Measurements from ENCODE around the gene CEP104. TPM values are rescaled to one million over a fixed set of nuclear protein-coding genes. Genes with fewer than 3 reads are reported as not detected.

CEP104 gene
- total and polyA plus RNA-seq, 5 experiments from 2014 or later = 13.1 to 59.0 (median 19.4) TPM

DNA sequence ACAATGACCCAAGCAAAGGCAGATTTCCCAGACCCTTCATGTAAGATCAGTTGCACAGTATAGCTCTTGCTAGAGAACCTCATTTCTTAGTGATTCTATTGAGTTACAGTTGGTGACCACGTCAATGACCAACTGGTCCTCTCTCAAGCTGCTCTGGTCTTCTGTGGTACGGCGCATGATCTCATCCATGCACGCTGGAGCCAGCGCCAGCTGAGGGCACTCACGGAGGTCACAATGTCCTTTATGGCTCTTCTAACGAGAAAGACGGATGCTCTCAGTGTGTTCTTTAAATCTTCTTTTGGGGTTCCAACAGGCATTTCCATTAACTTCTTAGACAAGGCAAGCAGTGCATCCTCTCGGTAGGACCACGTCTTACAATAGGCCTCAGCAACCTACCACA, 22.3 kb downstream of the CEP104 start:
- H3K27me3 Mint-ChIP-seq = no peaks in the 10 kb centered on the region
- H3K36me3 Mint-ChIP-seq = peaks cover 19 to 91% (median 49%) of the 10 kb centered on the region in 3 donors
- ATAC-seq (no peak), DNase-seq (no peak)
- H3K4me3 Mint-ChIP-seq = no peak overlapping the region
- peaks cover 0 to 10% (median 0%) of the 10 kb centered on the region in 9 donors for H3K9me3 Mint-ChIP-seq
- H3K27ac Mint-ChIP-seq = peak overlapping the region in 1 of 10 donors; percentile 34
- H3K4me1 Mint-ChIP-seq = no peaks in the 10 kb centered on the region
- POLR2A ChIA-PET = no interaction called here

DNA sequence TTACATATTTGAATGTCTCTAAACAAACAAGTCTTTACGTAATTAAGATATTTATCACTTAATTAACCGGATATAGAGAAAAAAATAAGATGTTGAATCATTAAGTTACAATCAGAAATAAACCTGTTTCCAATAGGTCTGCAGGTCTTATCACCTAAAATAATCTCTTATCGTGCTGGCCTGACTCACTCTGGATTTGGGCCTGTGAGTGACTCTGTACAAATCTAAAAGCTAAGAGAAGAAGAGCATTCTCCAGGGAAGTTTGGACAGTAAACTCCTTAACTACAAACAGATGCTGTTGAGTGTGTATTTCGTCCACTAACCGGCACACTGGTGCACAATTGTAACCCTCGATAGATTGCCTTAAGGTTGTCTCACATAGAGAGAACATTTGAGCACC, 25.3 kb downstream of the CEP104 start:
- no peak for DNase-seq
- H3K27ac Mint-ChIP-seq = no peak overlapping the region
- no peaks in the 10 kb centered on the region for H3K9me3 Mint-ChIP-seq
- H3K4me3 Mint-ChIP-seq = no peak overlapping the region
- POLR2A ChIA-PET = no interaction called here
- no peaks in the 10 kb centered on the region for H3K4me1 Mint-ChIP-seq
- ATAC-seq = no peak
- no peaks in the 10 kb centered on the region for H3K27me3 Mint-ChIP-seq
- peaks cover 5 to 87% (median 27%) of the 10 kb centered on the region in 3 donors for H3K36me3 Mint-ChIP-seq

DNA sequence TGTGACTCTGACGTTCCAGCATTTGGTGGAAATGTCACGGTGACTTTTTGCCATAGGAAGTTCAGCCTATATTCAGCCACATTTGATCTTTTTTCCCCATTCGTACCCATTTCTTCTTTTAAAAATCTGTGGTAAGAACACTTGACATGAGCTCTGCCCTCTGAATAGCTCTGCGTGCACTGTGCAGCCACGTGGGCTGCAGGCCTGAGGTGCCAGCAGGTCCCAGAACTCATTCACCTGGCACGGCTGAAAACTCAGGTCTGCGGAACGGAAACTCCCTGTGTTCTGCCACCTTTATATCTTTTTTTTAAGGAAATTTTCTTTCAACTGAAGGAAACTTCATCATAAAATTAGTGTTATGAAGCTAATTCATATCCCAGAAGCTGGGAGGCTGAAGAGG, 28.6 kb downstream of the CEP104 start:
- H3K4me1 Mint-ChIP-seq = no peaks in the 10 kb centered on the region
- ATAC-seq = no peak
- H3K27me3 Mint-ChIP-seq = no peaks in the 10 kb centered on the region
- H3K4me3 Mint-ChIP-seq = no peak overlapping the region
- no peak overlapping the region for H3K27ac Mint-ChIP-seq
- peaks cover 0 to 1% (median 0%) of the 10 kb centered on the region in 9 donors for H3K9me3 Mint-ChIP-seq
- peaks cover 5 to 86% (median 21%) of the 10 kb centered on the region in 3 donors for H3K36me3 Mint-ChIP-seq
- POLR2A ChIA-PET = no interaction called here
- DNase-seq = no peak

DNA sequence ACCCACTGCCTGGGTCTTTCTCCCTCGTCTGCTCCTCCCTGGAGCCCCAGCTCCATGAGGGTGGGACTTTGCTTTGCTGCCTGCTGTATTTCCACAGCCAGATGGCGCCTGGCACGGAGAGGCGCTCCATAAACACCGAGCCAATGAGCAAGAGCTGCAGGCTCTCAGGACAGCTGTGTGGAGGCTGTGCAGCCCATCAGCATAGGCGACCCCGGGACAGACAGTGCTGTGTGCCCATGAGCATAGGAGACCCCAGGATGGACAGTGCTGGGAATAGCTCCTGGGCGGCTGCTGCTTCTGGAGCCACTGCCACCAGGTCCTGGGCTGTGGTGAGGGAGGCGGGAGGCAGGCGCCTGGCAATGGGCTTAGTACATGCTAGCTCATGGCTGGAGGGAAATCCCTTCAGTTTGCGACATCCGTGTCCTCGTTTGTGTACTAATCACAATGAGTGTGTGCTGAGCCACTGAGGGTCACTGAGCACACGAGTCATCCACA, 29.2 kb downstream of the CEP104 start:
- no peak for ATAC-seq
- Mint-ChIP-seq H3K27me3 (no peaks in the 10 kb centered on the region), H3K9me3 (peaks cover 0 to 1% (median 0%) of the 10 kb centered on the region in 9 donors), H3K4me3 (no peak overlapping the region), H3K36me3 (peaks cover 5 to 87% (median 21%) of the 10 kb centered on the region in 3 donors), H3K27ac (no peak overlapping the region), H3K4me1 (no peaks in the 10 kb centered on the region)
- POLR2A ChIA-PET = no interaction called here
- no peak for DNase-seq

DNA sequence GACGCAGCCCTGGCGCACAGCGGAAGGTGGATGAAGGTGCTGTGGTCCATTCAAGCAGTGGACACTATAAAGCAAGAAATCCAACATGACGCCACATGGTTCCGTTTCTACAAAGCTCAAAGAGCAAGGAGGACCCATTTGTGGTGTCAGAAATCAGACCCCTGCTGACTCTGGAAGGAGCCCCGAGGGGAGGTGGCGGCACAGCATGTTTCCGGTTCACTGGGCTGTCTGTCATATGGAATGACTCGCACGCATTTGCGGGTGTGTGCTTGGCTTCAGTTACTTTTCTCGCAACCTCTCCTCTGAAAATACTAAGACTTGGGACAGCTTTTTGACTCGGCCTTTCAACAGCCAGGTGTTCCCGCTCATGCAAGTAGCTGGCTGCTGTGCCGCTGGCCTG, 31.7 kb downstream of the CEP104 start:
- no peak overlapping the region for H3K27ac Mint-ChIP-seq
- H3K4me1 Mint-ChIP-seq = no peaks in the 10 kb centered on the region
- ATAC-seq = no peak
- DNase-seq = no peak
- POLR2A ChIA-PET = no interaction called here
- peaks cover 0 to 85% (median 16%) of the 10 kb centered on the region in 3 donors for H3K36me3 Mint-ChIP-seq
- no peaks in the 10 kb centered on the region for H3K27me3 Mint-ChIP-seq
- H3K4me3 Mint-ChIP-seq = no peak overlapping the region
- peaks cover 0 to 1% (median 0%) of the 10 kb centered on the region in 9 donors for H3K9me3 Mint-ChIP-seq

DNA sequence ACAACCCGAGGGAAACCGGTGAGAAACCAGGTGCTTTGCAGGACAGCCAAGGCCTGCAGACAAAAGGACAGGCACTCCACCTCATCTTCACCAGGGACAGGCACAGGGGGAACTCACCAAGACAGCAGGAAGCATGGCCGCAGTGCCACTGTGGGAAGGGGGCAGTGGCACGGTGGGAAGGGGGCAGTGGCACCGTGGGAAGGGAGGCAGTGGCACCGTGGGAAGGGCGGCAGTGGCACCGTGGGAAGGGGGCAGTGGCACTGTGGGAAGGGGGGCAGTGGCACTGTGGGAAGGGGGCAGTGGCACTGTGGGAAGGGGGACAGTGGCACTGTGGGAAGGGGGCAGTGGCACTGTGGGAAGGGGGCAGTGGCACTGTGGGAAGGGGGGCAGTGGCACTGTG, 32.4 kb downstream of the CEP104 start:
- POLR2A ChIA-PET = no interaction called here
- DNase-seq (no peak), ATAC-seq (no peak)
- Mint-ChIP-seq H3K36me3 (peaks cover 0 to 83% (median 13%) of the 10 kb centered on the region in 3 donors), H3K27me3 (no peaks in the 10 kb centered on the region), H3K27ac (no peak overlapping the region), H3K9me3 (peaks cover 0 to 1% (median 0%) of the 10 kb centered on the region in 9 donors), H3K4me3 (no peak overlapping the region), H3K4me1 (no peaks in the 10 kb centered on the region)

DNA sequence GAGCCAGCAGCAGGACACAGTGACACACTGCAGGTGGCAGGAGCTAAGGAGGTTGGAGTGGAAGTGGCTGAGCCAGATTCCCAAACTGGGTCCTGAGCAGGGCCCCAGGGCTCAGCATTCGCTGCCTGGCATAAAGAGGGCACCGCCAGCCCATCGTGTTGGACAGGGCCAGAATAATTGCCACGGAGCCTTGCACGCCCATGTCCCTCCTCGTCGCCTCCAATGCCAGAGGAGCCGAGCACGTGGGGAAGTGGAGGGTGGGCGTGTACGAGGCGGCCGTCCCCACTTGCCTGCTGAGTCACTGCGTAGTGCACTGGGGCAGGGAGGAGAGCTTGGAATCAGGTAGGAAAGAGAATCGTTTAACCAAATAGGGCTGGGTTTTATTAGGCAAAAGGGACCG, 34.6 kb downstream of the CEP104 start:
- POLR2A ChIA-PET = interaction anchor here (0.7 kb wide), 1 partner anchor 36 kb away, joined by 4 read pairs; no protein-coding TSS in a partner anchor
- ATAC-seq = no peak

DNA sequence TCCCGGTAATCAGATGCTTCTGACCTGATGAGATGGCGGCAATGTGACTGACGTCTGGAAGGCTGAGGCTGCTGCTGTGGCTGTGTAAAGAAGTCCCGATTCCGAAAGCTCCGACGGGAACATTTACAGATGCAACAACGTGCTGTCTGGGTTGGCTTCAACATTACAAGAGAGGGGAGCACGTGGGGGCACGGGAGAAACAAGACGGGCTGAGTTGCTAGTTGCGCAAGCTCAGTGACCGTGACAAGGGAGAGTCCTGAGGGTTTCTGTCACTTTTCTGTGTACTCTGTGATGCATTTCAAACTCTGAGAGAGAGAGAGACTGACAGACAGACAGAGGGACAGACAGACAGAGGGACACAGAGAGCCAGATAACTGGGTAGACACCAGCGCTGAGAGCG, 35.1 kb downstream of the CEP104 start:
- H3K27ac Mint-ChIP-seq = no peak overlapping the region
- no peaks in the 10 kb centered on the region for H3K4me1 Mint-ChIP-seq
- peaks cover 0 to 67% (median 14%) of the 10 kb centered on the region in 3 donors for H3K36me3 Mint-ChIP-seq
- peaks cover 0 to 1% (median 0%) of the 10 kb centered on the region in 9 donors for H3K9me3 Mint-ChIP-seq
- no peak overlapping the region for H3K4me3 Mint-ChIP-seq
- no peak for DNase-seq
- H3K27me3 Mint-ChIP-seq = no peaks in the 10 kb centered on the region
- ATAC-seq = no peak
- POLR2A ChIA-PET = interaction anchor here (0.7 kb wide), 1 partner anchor 36 kb away, joined by 4 read pairs; no protein-coding TSS in a partner anchor

More for the DNA sequence above, 34.6 kb downstream of the CEP104 start:
- peak in 1 of 10 donors; percentile 22 for DNase-seq
- peaks cover 0 to 71% (median 14%) of the 10 kb centered on the region in 3 donors for H3K36me3 Mint-ChIP-seq
- H3K4me3 Mint-ChIP-seq = no peak overlapping the region
- H3K27ac Mint-ChIP-seq = no peak overlapping the region
- no peaks in the 10 kb centered on the region for H3K4me1 Mint-ChIP-seq
- H3K27me3 Mint-ChIP-seq = no peaks in the 10 kb centered on the region
- H3K9me3 Mint-ChIP-seq = peaks cover 0 to 1% (median 0%) of the 10 kb centered on the region in 9 donors

DNA sequence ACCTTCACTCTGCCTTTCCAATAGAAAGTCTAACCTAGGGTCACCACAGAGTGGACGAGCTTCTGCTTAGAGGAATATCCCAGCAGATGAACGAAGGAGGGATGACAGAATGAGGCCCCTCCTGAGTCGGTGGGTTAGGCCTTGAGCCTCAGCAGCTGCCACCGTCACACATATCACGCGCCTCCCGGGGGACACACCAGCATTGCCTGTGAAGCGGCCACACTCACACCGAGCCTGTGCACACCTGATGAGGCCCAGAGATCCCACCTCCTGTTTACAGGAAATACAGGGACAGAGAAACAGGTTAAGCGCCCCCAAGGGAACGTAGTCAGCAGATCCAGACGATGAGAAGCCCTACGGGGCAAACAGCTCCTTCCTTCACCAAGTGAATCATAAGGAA, 35.6 kb downstream of the CEP104 start:
- H3K9me3 Mint-ChIP-seq = peaks cover 0 to 1% (median 0%) of the 10 kb centered on the region in 9 donors
- ATAC-seq = no peak
- H3K4me3 Mint-ChIP-seq = no peak overlapping the region
- peak overlapping the region in 1 of 10 donors; percentile 62 for H3K27ac Mint-ChIP-seq
- H3K36me3 Mint-ChIP-seq = peaks cover 0 to 64% (median 14%) of the 10 kb centered on the region in 3 donors
- no peaks in the 10 kb centered on the region for H3K4me1 Mint-ChIP-seq
- POLR2A ChIA-PET = no interaction called here
- no peak for DNase-seq
- no peaks in the 10 kb centered on the region for H3K27me3 Mint-ChIP-seq

DNA sequence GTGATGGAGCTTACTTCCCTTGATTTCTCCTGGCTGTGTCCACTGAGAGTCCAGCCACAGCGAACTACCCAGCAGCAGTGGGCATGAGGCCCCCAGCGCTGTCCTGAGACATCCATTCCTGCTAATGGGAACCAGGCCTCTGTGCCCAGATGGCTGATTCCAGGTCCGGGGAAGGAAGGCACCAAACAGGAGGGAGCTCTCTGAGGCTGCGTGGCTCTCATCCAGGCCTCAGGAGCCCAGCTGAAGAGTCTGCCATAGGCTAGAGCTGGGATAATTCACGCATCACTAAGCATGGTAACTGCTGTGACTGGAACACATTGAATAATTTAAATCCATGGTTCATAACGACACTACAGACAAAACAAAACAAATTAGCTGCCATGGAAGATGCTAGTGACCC, 36.0 kb downstream of the CEP104 start:
- ATAC-seq (no peak), DNase-seq (no peak)
- no peaks in the 10 kb centered on the region for H3K4me1 Mint-ChIP-seq
- POLR2A ChIA-PET = no interaction called here
- peaks cover 0 to 1% (median 0%) of the 10 kb centered on the region in 9 donors for H3K9me3 Mint-ChIP-seq
- no peak overlapping the region for H3K4me3 Mint-ChIP-seq
- no peaks in the 10 kb centered on the region for H3K27me3 Mint-ChIP-seq
- H3K36me3 Mint-ChIP-seq = peaks cover 0 to 63% (median 14%) of the 10 kb centered on the region in 3 donors
- peak overlapping the region in 1 of 10 donors; percentile 62 for H3K27ac Mint-ChIP-seq

DNA sequence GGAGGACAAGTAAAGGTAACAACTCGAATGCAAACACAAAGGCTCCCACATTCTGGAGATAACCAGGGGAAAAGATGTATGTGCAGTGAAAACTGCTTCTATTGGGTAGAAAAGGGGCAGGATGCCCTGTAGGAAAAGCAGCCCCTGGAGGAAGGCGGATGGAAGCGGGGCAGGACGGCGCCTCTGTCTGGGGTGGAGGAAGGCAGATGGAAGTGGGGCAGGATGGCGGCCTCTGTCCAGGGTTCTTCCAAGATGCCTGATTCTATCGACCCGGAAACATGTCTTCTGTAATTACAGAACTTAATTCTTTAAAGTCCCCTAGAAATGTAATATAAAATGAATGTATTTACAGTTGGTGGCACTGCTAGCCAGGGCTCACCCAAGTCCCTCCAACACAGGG, 36.7 kb downstream of the CEP104 start:
- ATAC-seq (no peak), DNase-seq (no peak)
- Mint-ChIP-seq H3K27me3 (no peaks in the 10 kb centered on the region), H3K27ac (no peak overlapping the region), H3K9me3 (peaks cover 0 to 1% (median 0%) of the 10 kb centered on the region in 9 donors), H3K36me3 (peaks cover 0 to 63% (median 13%) of the 10 kb centered on the region in 3 donors), H3K4me3 (no peak overlapping the region), H3K4me1 (no peaks in the 10 kb centered on the region)
- POLR2A ChIA-PET = no interaction called here

DNA sequence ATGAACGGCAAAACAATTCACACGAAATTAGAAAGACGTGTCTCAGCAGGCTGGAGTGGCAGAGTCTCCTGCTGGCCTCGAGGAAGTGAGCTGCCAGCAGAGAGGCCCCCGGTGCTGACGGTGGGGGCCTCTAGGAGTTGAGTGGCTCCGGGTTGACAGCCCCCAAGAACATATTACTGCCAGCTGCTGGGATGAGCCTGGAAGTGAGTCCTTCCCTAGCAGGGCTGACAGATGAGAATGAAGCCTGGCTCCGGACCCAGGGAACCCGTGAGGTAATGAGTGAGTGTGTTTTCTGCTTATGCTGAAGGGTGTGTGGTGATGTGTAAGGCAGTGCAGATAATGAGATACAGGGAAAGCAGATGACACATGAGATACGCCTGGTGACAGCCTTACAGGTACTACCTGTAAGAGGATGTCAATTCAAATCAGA, 37.2 kb downstream of the CEP104 start:
- no peak for ATAC-seq
- Mint-ChIP-seq H3K9me3 (peaks cover 0 to 1% (median 0%) of the 10 kb centered on the region in 9 donors), H3K36me3 (peaks cover 0 to 67% (median 13%) of the 10 kb centered on the region in 3 donors), H3K4me1 (no peaks in the 10 kb centered on the region), H3K27me3 (no peaks in the 10 kb centered on the region), H3K27ac (peak overlapping the region in 1 of 10 donors; percentile 11), H3K4me3 (no peak overlapping the region)
- POLR2A ChIA-PET = no interaction called here
- DNase-seq = peak in 1 of 10 donors; percentile 41

DNA sequence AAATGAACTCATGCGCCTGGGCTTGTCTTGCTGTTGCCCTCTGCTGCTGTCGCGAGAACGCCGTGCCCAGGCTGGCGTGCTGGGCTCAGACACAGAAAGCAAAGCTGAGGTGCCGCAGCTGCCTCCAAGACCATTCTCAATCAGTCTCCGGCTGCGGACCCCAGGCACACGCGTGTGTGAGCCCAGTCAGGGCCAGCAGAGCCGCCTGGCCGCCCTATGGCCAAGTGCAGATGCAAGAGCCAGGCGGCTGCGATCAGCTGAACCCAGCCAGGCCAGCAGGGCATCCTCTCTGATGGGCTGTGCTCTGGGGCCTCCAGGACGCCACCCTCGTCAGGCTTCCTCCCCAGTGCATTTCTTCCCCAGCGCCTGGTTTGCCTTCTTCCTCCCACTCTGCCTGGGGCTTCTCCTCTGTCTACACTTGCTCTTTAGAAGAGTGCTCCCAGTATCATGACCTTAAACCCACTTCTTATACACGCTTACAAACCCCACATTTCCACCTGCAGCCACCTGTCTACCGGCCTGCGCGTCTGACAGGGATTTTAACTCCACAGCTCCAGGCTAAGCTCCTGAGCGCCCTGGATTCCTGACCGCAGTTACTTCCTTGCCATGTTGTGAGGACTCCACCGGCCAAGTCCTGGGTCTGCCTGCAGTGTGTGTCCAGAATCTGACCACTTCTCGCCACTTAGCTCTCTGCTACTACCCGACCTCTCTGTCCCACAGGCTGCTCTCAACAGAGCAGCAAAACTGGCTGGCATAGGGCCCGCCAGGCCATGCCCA, 39.0 kb downstream of the CEP104 start:
- peak in 1 of 10 donors; percentile 40 for DNase-seq
- Mint-ChIP-seq H3K27ac (no peak overlapping the region), H3K4me1 (no peaks in the 10 kb centered on the region), H3K27me3 (no peaks in the 10 kb centered on the region), H3K36me3 (peaks cover 0 to 61% (median 13%) of the 10 kb centered on the region in 3 donors), H3K9me3 (no peaks in the 10 kb centered on the region), H3K4me3 (no peak overlapping the region)
- ATAC-seq = no peak
- POLR2A ChIA-PET = no interaction called here
